GM23338 (cell line): Measurements from ENCODE around the gene WSCD2. TPM values are rescaled to one million over a fixed set of nuclear protein-coding genes. Genes with fewer than 3 reads are reported as not detected.

Source experiments
- ATAC-seq: fragments of 200-7000 bp; cut with Tn5 transposase; 3 replicates; pipeline ENCODE4 v1.9.1; 2020
- DNase-seq: peaks from one replicate; pipeline ENCODE4 v3.0.0-alpha.2; 2015; ENCODE audit warnings: low spot score
- H2AFZ ChIP-seq: fragments of 200-600 bp; sonication (generic); 2 replicates; pipeline ENCODE4 v1.8.0; 2016; ENCODE audit warnings: antibody characterized with exemption, mild to moderate bottlenecking, moderate library complexity
- H3F3A ChIP-seq: fragments of 200-600 bp; sonication (generic); replicated peaks from 2 replicates; pipeline ENCODE4 v1.8.0; 2017; ENCODE audit warnings: antibody characterized with exemption, mixed run types, low read depth
- H3K27ac ChIP-seq: fragments of 200-600 bp; sonication (generic); 2 replicates; pipeline ENCODE4 v1.6.1; 2016; ENCODE audit warnings: low read depth
- H3K27me3 ChIP-seq: fragments of 200-600 bp; sonication (generic); 2 replicates; pipeline ENCODE4 v1.8.0; 2016; ENCODE audit warnings: mild to moderate bottlenecking, mixed run types, moderate library complexity; ENCODE audit not compliant: insufficient read depth
- H3K36me3 ChIP-seq: fragments of 200-600 bp; sonication (generic); 2 replicates; pipeline ENCODE4 v1.8.0; 2016; ENCODE audit warnings: mild to moderate bottlenecking; ENCODE audit not compliant: insufficient read depth
- H3K4me1 ChIP-seq: fragments of 200-600 bp; sonication (generic); 2 replicates; pipeline ENCODE4 v1.8.0; 2016; ENCODE audit warnings: mild to moderate bottlenecking, moderate library complexity; ENCODE audit not compliant: insufficient read depth
- H3K4me2 ChIP-seq: fragments of 200-600 bp; sonication (generic); 2 replicates; pipeline ENCODE4 v1.7.1; 2017; ENCODE audit warnings: mixed run types
- H3K4me3 ChIP-seq: fragments of 200-600 bp; sonication (generic); 2 replicates; pipeline ENCODE4 v1.6.1; 2016; ENCODE audit warnings: mixed run types
- H3K79me2 ChIP-seq: fragments of 200-600 bp; sonication (generic); replicated peaks from 2 replicates; pipeline ENCODE4 v1.8.0; 2017; ENCODE audit warnings: mild to moderate bottlenecking; ENCODE audit not compliant: insufficient read depth
- H3K9me2 ChIP-seq: fragments of 200-600 bp; sonication (generic); 2 replicates; pipeline ENCODE4 v1.8.0; 2017; ENCODE audit not compliant: insufficient read depth
- H4K20me1 ChIP-seq: fragments of 200-600 bp; sonication (generic); replicated peaks from 2 replicates; pipeline ENCODE4 v1.8.0; 2017; ENCODE audit warnings: mild to moderate bottlenecking; ENCODE audit not compliant: insufficient read depth
- H3K27ac Mint-ChIP-seq: 2 replicates; pipeline ENCODE4 v1.8.0; 2020; ENCODE audit warnings: inconsistent platforms, mild to moderate bottlenecking, moderate library complexity, mixed read lengths
- H3K27me3 Mint-ChIP-seq: 3 replicates; pipeline ENCODE4 v1.8.0; 2022; ENCODE audit warnings: low read depth, mild to moderate bottlenecking, moderate library complexity, mixed read lengths, inconsistent platforms; ENCODE audit not compliant: insufficient read depth, poor library complexity
- H3K36me3 Mint-ChIP-seq: 3 replicates; pipeline ENCODE4 v1.8.0; 2021; ENCODE audit warnings: low read depth, mild to moderate bottlenecking, inconsistent platforms, moderate library complexity, mixed read lengths
- H3K4me1 Mint-ChIP-seq: 3 replicates; pipeline ENCODE4 v1.8.0; 2020; ENCODE audit warnings: mild to moderate bottlenecking, inconsistent platforms, mixed read lengths
- H3K4me3 Mint-ChIP-seq: 3 replicates; pipeline ENCODE4 v1.8.0; 2021; ENCODE audit warnings: moderate library complexity, mild to moderate bottlenecking, inconsistent platforms, mixed read lengths
- H3K9me3 Mint-ChIP-seq: 3 replicates; pipeline ENCODE4 v1.8.0; 2020; ENCODE audit warnings: moderate library complexity, mild to moderate bottlenecking, inconsistent platforms, mixed read lengths
- CREB1 ChIP-seq: fragments of 250-450 bp; sonication (Bioruptor Pico); IDR thresholded peaks from 2 replicates; pipeline ENCODE4 v1.5.0; 2020; ENCODE audit warnings: low read depth, mild to moderate bottlenecking, moderate library complexity
- EZH2 ChIP-seq: fragments of 200-600 bp; sonication (generic); IDR thresholded peaks from one replicate; pipeline ENCODE4 v1.8.0; 2017; ENCODE audit warnings: antibody characterized with exemption, mild to moderate bottlenecking, low read depth; ENCODE audit not compliant: unreplicated experiment
- EZH2phosphoT487 ChIP-seq: fragments of 200-600 bp; sonication (generic); IDR thresholded peaks from one replicate; pipeline ENCODE4 v1.8.1; 2018; ENCODE audit warnings: antibody characterized with exemption; ENCODE audit not compliant: unreplicated experiment
- JUNB ChIP-seq: IDR thresholded peaks from one replicate; pipeline ENCODE4 v1.6.1; 2016; ENCODE audit warnings: antibody characterized with exemption; ENCODE audit not compliant: unreplicated experiment
- POLR2AphosphoS5 ChIP-seq: IDR thresholded peaks from 2 replicates; pipeline ENCODE4 v1.6.1; 2016; ENCODE audit warnings: antibody characterized with exemption, low read depth
- REST ChIP-seq: IDR thresholded peaks from one replicate; pipeline ENCODE4 v1.6.1; 2018; ENCODE audit warnings: antibody characterized with exemption; ENCODE audit not compliant: unreplicated experiment
- STAT1 ChIP-seq: IDR thresholded peaks from one replicate; pipeline ENCODE4 v1.6.1; 2016; ENCODE audit warnings: antibody characterized with exemption; ENCODE audit not compliant: unreplicated experiment
- ZNF331 ChIP-seq: fragments of 250-450 bp; sonication (Bioruptor Pico); IDR thresholded peaks from 2 replicates; pipeline ENCODE4 v1.5.0; 2020; ENCODE audit warnings: low read depth, mild to moderate bottlenecking, moderate library complexity
- polyA plus RNA-seq: library from polyadenylated mRNA; unstranded; fragments of >200 nt; fragmentation: Nextera tagmentation; extraction: Ambion mirVana; gene quantifications from 2 replicates; pipeline ENCODE4 v1.2.1, GENCODE V29; 2016
- total RNA-seq: library from RNA; depleted of rRNA; stranded (reverse); fragments of >200 nt; shearing (Covaris generic); gene quantifications from 2 replicates; pipeline ENCODE4 v1.2.3, GENCODE V29; 2014
- TF ChIP-seq, protein P1 (sequence below): IDR thresholded peaks from 2 replicates; pipeline ENCODE4 v1.6.1; 2016; ENCODE audit warnings: antibody characterized with exemption

Gene WSCD2
- total and polyA plus RNA-seq, 2 experiments from 2014 or later, result 0.66 to 3.1 TPM

DNA sequence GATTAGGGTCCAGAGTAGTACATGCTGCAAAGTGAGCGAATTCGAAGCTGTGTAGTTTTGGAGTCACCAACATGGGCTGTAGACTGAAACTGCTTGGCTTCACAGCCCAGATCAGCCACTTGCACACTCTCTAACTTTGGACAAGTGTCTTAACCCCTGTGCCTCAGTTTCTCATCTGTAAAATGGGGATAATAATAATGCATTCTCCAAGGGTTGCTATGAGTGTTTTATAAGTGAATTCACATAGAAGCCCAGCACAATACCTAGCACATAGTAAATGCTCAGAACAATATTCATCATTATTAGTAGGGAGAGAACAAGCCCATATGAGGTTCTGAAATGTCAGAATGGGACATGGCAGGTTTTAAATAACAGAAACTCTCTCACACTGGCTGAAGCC is 10.4 kb downstream of the WSCD2 start (continued):
- TF ChIP-seq EZH2 (no peak), POLR2AphosphoS5 (no peak), EZH2phosphoT487 (no peak), JUNB (no peak), REST (no peak)

GRCh38 chr12:108140501-108140900 is 11.4 kb downstream of the WSCD2 start:
- Histone ChIP-seq H3K9me2 (no peaks in the 10 kb centered on the region), H3K4me2 (no peak overlapping the region), H3K4me3 (no peak overlapping the region), H3K79me2 (no peaks in the 10 kb centered on the region), H3K27ac (no peak overlapping the region), H2AFZ (no peak overlapping the region), H3K4me1 (peaks cover 19% of the 10 kb centered on the region; the same call in 1 of the 2 replicates), H3F3A (no peaks in the 10 kb centered on the region), H3K27me3 (no peaks in the 10 kb centered on the region), H4K20me1 (no peaks in the 10 kb centered on the region), H3K36me3 (no peaks in the 10 kb centered on the region)
- Mint-ChIP-seq H3K27ac (no peak overlapping the region), H3K36me3 (no peaks in the 10 kb centered on the region), H3K4me3 (no peak overlapping the region), H3K9me3 (no peaks in the 10 kb centered on the region), H3K27me3 (no peaks in the 10 kb centered on the region), H3K4me1 (peaks cover 27% of the 10 kb centered on the region)
- DNase-seq (no peak), ATAC-seq (no peak)
- TF ChIP-seq STAT1 (no peak), EZH2 (no peak)
- TF ChIP-seq, protein P1, sequence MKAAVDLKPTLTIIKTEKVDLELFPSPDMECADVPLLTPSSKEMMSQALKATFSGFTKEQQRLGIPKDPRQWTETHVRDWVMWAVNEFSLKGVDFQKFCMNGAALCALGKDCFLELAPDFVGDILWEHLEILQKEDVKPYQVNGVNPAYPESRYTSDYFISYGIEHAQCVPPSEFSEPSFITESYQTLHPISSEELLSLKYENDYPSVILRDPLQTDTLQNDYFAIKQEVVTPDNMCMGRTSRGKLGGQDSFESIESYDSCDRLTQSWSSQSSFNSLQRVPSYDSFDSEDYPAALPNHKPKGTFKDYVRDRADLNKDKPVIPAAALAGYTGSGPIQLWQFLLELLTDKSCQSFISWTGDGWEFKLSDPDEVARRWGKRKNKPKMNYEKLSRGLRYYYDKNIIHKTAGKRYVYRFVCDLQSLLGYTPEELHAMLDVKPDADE, result no peak

DNA sequence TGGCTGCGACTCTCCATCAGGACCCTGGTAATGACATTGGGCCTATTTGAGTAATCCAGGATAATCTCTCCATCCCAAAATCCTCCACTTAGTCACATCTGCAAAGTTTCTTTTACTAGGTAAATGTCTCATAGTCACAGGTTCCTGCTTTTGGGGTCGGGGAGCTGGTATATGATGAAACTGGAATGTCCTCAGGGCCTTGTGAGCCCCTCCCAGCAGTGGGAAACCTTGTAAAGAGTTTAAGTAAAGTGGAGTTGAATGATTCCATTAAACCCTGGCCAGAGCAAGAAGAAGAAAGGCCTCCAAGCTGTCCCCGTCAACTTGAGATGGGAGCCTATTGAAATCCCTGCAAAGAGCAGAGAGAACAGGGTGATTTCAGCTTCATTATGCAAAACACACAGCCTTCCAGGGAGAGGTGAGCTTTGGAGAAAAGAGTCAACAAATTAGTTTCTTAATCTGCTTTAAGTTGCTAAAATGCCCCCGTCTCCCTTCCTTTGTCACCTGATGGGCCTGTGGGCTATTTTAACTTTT is 12.6 kb downstream of the WSCD2 start:
- Mint-ChIP-seq H3K9me3 (no peaks in the 10 kb centered on the region), H3K27me3 (no peaks in the 10 kb centered on the region), H3K36me3 (no peaks in the 10 kb centered on the region), H3K4me3 (no peak overlapping the region), H3K27ac (no peak overlapping the region; the same call in 1 of the 2 replicates), H3K4me1 (peaks cover 32% of the 10 kb centered on the region)
- ATAC-seq (peak; percentile 77), DNase-seq (no peak)
- peak overlapping the region; percentile 22; the same call in 1 of the 2 replicates for H3K27ac ChIP-seq
- H3K36me3 ChIP-seq, result no peaks in the 10 kb centered on the region
- no peaks in the 10 kb centered on the region for H3F3A ChIP-seq
- H3K79me2 ChIP-seq, result no peaks in the 10 kb centered on the region
- H3K27me3 ChIP-seq, result no peaks in the 10 kb centered on the region
- H4K20me1 ChIP-seq, result no peaks in the 10 kb centered on the region
- H3K4me3 ChIP-seq, result no peak overlapping the region
- no peak overlapping the region; the same call in 1 of the 2 replicates for H2AFZ ChIP-seq
- H3K4me2 ChIP-seq, result peak overlapping the region; percentile 53
- H3K9me2 ChIP-seq, result no peaks in the 10 kb centered on the region
- H3K4me1 ChIP-seq, result peaks cover 25% of the 10 kb centered on the region
- TF ChIP-seq EZH2phosphoT487 (no peak), CREB1 (no peak), STAT1 (no peak), REST (no peak), ZNF331 (CRISPR knock-in tag) (no peak), EZH2 (no peak), JUNB (no peak)
- TF ChIP-seq, protein P1, result no peak
